Activated T-cell treated with anti-CD3 and anti-CD28 coated beads, Interleukin-2, amount 50 U/mL, for 72 hours (primary cell): Measurements from ENCODE around the gene CDH12. TPM values are rescaled to one million over a fixed set of nuclear protein-coding genes. Genes with fewer than 3 reads are reported as not detected.
"Not testable (repeated sequence)": the region's sequence is repeated elsewhere in the genome, so short reads cannot be mapped to it uniquely, and the experiment has no call there.

Source experiments
- ATAC-seq, 2 donors: fragments of 150-1000 bp; cut with Tn5 transposase; replicated peaks in 1 of 2; 2 replicates each; pipeline ENCODE4 v1.10.0; 2021; ENCODE audit warnings: moderate library complexity in 2 of 2, mild to moderate bottlenecking in 1 of 2
- DNase-seq, 2 donors: peaks; one replicate each; pipeline ENCODE4 v3.0.0; 2021 to 2022; ENCODE audit warnings: mixed read lengths in 1 of 2
- H3K27ac Mint-ChIP-seq: one replicate; pipeline ENCODE4 v1.8.0; 2022; ENCODE audit warnings: mild to moderate bottlenecking, moderate library complexity, mixed read lengths
- H3K27me3 Mint-ChIP-seq: one replicate; pipeline ENCODE4 v1.8.0; 2022; ENCODE audit warnings: low read depth, mixed read lengths
- H3K36me3 Mint-ChIP-seq, 2 donors: one replicate each; pipeline ENCODE4 v1.8.0; 2022; ENCODE audit warnings: mixed read lengths in 2 of 2, mild to moderate bottlenecking in 1 of 2; ENCODE audit not compliant: insufficient read depth in 2 of 2
- H3K4me1 Mint-ChIP-seq: one replicate; pipeline ENCODE4 v1.8.0; 2022; ENCODE audit warnings: low read depth, mixed read lengths
- H3K4me3 Mint-ChIP-seq, 2 donors: one replicate each; pipeline ENCODE4 v1.8.0; 2022; ENCODE audit warnings: mild to moderate bottlenecking in 2 of 2, mixed read lengths in 2 of 2, moderate library complexity in 2 of 2
- H3K9me3 Mint-ChIP-seq, 2 donors: one replicate each; pipeline ENCODE4 v1.8.0; 2022; ENCODE audit warnings: mixed read lengths in 2 of 2
- total RNA-seq, 2 donors: library from RNA; stranded (reverse); gene quantifications; one replicate each; pipeline ENCODE4 v1.2.3, GENCODE V29; 2022

CDH12 gene
- total RNA-seq, 2 donors from 2014 or later, result not detected

DNA sequence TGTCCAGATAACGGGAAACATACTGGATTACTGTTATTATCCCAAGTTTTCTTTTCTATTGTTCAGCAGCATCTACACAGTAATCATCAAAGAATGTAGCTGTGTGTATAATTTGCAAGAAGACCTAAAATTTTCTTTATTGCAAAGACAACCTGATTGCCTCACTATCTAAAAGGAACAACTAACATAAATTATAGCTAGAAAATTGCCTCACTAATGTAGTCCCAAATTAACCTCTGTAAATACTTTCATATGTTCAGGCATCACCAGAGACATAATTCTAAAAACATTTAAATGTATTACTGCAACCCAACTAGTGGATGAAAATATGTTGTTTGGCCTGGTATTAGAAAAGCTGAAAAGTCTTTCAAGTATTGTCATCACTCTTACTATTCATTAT lies 275.4 kb downstream of the CDH12 start:
- ATAC-seq, result no peak
- H3K27me3 Mint-ChIP-seq, result no peaks in the 10 kb centered on the region

DNA sequence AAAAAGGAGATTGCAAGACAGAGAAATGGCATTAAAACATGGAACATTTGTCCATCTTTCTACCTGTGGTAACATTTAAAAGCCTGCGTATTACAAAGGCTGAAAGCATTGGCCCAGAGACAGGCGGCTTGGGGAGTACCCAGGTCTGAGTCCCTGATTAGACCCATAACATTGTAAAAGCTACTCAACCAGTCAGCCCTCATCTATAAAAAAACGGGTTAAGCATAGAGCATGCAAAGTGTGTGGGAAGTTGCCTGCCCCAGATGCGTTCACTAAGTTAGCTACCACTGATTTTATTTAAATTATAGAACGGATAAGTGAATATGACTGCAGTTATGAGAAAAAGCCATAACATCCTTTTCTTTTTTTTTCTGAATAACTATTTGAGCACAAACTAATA lies 276.1 kb downstream of the CDH12 start:
- peaks cover 8 to 10% of the 10 kb centered on the region in 2 donors for H3K9me3 Mint-ChIP-seq
- H3K4me3 Mint-ChIP-seq, result no peak overlapping the region
- H3K27me3 Mint-ChIP-seq, result no peaks in the 10 kb centered on the region
- H3K4me1 Mint-ChIP-seq, result no peaks in the 10 kb centered on the region
- no peaks in the 10 kb centered on the region for H3K36me3 Mint-ChIP-seq
- no peak for ATAC-seq
- H3K27ac Mint-ChIP-seq, result no peak overlapping the region
- no peak for DNase-seq

More for the DNA sequence above, 275.4 kb downstream of the CDH12 start:
- Mint-ChIP-seq H3K27ac (no peak overlapping the region), H3K4me1 (no peaks in the 10 kb centered on the region), H3K36me3 (no peaks in the 10 kb centered on the region), H3K4me3 (no peak overlapping the region), H3K9me3 (peaks cover 8 to 10% of the 10 kb centered on the region in 2 donors)
- no peak for DNase-seq

DNA sequence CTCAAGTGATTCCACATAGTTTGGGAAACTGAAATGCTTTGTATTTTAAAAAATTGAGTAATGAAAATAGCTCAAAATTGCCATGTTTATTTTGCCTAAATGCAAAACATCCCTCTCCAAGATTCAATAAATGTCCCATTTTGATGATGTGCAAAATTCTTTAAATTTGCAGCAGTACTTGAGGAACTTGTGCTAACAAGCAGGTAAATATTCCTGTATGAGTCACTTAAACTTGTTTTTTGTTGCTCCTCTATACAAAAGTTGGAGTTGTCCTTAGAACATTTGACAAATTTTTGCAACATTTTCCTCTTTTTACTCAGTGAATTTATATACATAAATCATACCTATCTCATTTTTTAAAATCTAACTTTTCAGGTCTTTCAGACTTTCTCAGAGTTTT lies 280.2 kb downstream of the CDH12 start:
- DNase-seq (no peak), ATAC-seq (no peak)
- Mint-ChIP-seq H3K36me3 (no peaks in the 10 kb centered on the region), H3K27ac (no peak overlapping the region), H3K9me3 (peaks cover 8% of the 10 kb centered on the region in 2 donors), H3K4me3 (no peak overlapping the region), H3K4me1 (no peaks in the 10 kb centered on the region), H3K27me3 (no peaks in the 10 kb centered on the region)

DNA sequence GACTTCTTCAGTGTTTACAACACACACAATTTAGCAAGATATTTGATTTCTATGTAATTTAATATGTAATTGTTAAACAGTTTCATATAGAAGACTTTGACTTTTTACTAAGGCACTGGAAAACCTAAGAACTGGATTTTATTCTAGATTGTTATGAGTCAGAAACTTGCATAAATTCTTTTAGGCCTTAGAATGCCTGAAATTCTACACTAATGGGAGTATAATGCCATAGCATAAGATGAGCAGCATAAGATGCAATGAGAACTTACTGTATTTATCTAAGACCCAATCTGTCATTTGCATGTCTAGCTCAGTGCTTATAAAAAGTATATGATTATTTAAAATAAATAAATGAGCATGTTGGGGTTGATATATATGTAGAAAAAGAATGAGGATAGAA lies 285.2 kb downstream of the CDH12 start:
- no peak overlapping the region for H3K4me3 Mint-ChIP-seq
- DNase-seq (no peak), ATAC-seq (no peak)
- H3K36me3 Mint-ChIP-seq, result no peaks in the 10 kb centered on the region
- H3K9me3 Mint-ChIP-seq, result peaks cover 2 to 7% of the 10 kb centered on the region in 2 donors
- H3K27me3 Mint-ChIP-seq, result no peaks in the 10 kb centered on the region
- no peaks in the 10 kb centered on the region for H3K4me1 Mint-ChIP-seq
- no peak overlapping the region for H3K27ac Mint-ChIP-seq

DNA sequence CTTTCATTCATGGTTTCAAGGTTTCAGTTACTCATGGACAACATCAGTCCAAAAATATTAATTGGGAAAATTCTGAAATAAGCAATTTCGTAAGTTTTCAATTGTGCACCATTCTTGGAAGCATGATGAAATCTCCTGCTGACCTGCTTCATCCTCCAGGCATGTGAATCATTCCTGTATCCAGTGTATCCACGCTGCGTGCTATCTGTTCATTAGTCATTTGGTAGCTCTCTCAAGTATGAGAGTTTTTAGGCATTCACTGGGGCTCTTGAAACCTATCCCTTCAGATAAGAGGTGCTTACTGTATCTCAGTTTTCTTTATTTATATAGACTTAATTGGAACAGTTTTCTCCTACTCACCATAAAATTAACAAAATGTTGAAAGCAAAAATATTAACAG lies 293.0 kb downstream of the CDH12 start:
- no peak overlapping the region for H3K4me3 Mint-ChIP-seq
- no peaks in the 10 kb centered on the region for H3K4me1 Mint-ChIP-seq
- ATAC-seq (no peak), DNase-seq (no peak)
- H3K27me3 Mint-ChIP-seq, result no peaks in the 10 kb centered on the region
- H3K27ac Mint-ChIP-seq, result no peak overlapping the region
- no peaks in the 10 kb centered on the region for H3K36me3 Mint-ChIP-seq
- peaks cover 2 to 8% of the 10 kb centered on the region in 2 donors for H3K9me3 Mint-ChIP-seq

DNA sequence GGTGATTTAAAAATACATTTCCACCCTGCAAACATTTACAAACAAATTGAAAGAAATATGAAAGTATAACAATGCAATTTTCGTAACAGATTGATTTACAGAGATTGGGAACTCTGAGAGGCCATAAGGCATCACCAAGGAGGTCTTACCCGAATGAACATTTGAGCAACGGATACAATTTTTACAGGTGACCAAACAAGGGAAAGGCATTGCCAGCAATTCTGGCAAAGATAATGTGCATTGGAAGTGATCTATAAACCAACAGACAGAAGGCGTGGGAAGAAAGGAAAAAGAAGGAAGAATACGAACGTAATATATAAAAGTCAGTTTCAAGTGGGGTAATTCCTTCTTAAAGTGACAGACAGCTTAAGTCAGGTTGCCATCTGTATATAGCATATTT lies 295.9 kb downstream of the CDH12 start:
- DNase-seq, result no peak
- no peak for ATAC-seq
- no peak overlapping the region for H3K4me3 Mint-ChIP-seq
- H3K9me3 Mint-ChIP-seq, result peaks cover 2 to 5% of the 10 kb centered on the region in 2 donors
- peaks cover 0 to 1% of the 10 kb centered on the region in 2 donors for H3K36me3 Mint-ChIP-seq
- no peak overlapping the region for H3K27ac Mint-ChIP-seq
- no peaks in the 10 kb centered on the region for H3K4me1 Mint-ChIP-seq
- no peaks in the 10 kb centered on the region for H3K27me3 Mint-ChIP-seq

DNA sequence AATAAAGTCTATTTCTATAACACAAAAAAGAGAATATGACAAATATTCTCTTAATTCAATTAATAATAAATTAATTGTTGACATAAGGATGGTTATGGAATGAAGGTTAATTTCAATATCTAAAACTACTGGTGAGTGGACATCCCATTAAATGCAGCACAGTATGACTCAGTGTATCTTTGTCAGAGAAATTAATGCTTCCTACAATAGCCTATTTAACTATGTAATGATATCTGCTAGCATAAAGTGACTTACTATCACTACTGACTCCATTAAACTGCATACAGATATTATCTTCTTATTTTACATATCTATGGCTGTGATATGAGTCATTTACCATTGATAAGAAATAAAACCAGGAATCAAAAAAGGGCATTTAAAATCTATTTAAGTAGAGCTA lies 298.7 kb downstream of the CDH12 start:
- Mint-ChIP-seq H3K27ac (no peak overlapping the region), H3K36me3 (peaks cover 1 to 3% of the 10 kb centered on the region in 2 donors), H3K4me1 (no peaks in the 10 kb centered on the region), H3K4me3 (no peak overlapping the region), H3K9me3 (peaks cover 2 to 15% of the 10 kb centered on the region in 2 donors), H3K27me3 (no peaks in the 10 kb centered on the region)
- DNase-seq, result no peak
- no peak for ATAC-seq

DNA sequence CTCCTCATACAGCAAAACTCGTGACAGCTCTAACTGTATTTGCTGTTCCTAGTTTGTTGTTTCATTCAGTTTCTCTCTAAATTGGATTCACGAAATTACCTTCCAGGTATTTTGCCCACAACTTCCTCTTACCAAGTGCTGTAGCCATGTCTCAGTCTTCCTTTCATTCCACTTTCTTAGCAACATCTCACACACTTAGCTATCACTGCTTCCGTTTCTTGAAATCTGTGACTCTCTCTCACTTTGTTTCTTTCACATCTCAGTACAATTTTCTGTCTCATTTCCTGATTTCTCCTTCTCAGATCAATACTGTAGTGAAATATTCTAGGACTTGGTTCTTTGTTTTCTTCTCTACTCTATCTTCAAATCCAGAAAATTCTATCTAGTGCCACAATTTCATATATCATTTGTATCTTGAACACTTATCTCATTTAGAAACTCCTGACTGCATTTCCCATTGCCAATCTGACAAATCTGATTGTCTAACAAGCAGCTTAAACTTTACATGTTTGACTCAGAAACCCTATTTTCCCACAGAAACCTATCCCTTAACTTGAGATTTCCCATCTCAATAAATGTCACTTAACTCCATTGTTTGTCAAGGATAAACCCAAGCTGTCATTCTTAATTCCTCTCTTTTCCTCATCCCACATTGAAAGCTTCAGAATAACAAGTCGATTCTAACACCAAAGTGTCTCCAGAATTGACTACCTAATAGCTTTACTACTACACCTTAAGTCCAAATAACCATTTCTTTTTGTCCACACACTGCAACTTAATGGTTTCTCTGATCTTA lies 303.1 kb downstream of the CDH12 start:
- no peak overlapping the region for H3K4me3 Mint-ChIP-seq
- no peaks in the 10 kb centered on the region for H3K27me3 Mint-ChIP-seq
- H3K36me3 Mint-ChIP-seq, result peaks cover 1 to 3% of the 10 kb centered on the region in 2 donors
- no peak overlapping the region for H3K27ac Mint-ChIP-seq
- no peaks in the 10 kb centered on the region for H3K4me1 Mint-ChIP-seq
- DNase-seq, result no peak
- peaks cover 1 to 12% of the 10 kb centered on the region in 2 donors for H3K9me3 Mint-ChIP-seq
- ATAC-seq, result no peak

DNA sequence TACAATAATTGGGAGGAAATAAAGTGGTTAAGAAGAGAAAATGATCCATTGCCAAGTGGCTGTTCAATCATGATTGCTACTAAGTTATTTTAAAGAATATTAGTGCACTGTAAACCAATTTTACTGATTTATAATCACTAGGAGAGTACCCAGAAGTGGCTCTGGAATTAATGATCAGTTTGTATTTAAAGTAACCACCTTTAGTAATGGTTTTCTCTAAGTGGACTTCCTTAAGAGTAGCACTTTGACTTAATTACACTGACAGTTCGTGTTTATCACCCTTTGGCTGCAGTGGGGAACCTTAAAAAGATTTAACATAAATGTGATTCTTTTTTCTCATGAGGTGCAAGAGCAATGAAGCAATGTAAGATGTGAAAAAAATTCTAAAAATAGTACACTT lies 310.8 kb downstream of the CDH12 start:
- no peak for ATAC-seq
- Mint-ChIP-seq H3K4me3 (no peak overlapping the region), H3K4me1 (no peaks in the 10 kb centered on the region), H3K27me3 (no peaks in the 10 kb centered on the region), H3K9me3 (peaks cover 3 to 6% of the 10 kb centered on the region in 2 donors), H3K36me3 (no peaks in the 10 kb centered on the region), H3K27ac (no peak overlapping the region)
- DNase-seq, result no peak

DNA sequence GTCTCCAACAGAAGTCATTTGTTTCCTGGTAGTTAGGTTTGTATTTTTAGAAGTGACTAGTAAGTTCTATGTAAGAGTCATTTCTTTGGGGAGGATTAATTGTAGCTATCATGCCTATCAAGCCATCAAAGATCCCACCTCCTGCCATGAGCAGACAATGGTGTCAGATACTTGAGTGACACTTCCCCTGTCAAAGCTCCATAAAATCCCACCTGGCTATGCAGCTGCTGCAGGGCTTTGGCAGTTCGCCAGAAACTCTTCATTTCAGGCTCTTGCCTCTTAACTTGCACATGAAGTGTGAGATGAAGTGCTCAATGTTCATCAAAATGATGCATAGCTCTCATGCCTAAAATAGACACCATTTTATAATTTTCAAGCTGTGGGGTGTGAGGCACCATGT lies 312.1 kb downstream of the CDH12 start:
- no peaks in the 10 kb centered on the region for H3K36me3 Mint-ChIP-seq
- no peak overlapping the region for H3K4me3 Mint-ChIP-seq
- H3K27ac Mint-ChIP-seq, result no peak overlapping the region
- H3K4me1 Mint-ChIP-seq, result no peaks in the 10 kb centered on the region
- DNase-seq (no peak), ATAC-seq (no peak)
- no peaks in the 10 kb centered on the region for H3K27me3 Mint-ChIP-seq
- H3K9me3 Mint-ChIP-seq, result peaks cover 3 to 10% of the 10 kb centered on the region in 2 donors

DNA sequence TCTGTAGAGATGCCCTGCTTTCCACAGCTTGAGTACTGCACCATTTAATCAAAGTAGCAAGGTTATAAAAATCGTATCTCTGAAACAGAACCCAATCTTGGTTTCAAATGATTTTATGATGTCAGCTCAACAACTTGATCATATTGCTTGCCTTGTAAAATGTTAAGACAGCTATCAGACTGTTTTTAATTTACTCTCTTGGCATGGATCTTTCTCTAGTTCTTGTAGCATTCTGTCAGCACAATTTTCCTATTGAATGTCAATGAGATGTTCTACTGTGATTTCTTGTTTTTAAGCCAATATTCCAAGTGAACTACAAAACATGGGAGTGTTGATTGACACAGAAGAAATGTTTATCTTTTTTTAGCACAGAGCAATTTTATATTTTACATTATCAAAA lies 313.4 kb downstream of the CDH12 start:
- no peaks in the 10 kb centered on the region for H3K36me3 Mint-ChIP-seq
- no peak overlapping the region for H3K4me3 Mint-ChIP-seq
- no peak overlapping the region for H3K27ac Mint-ChIP-seq
- no peaks in the 10 kb centered on the region for H3K27me3 Mint-ChIP-seq
- no peaks in the 10 kb centered on the region for H3K4me1 Mint-ChIP-seq
- ATAC-seq (no peak), DNase-seq (no peak)
- H3K9me3 Mint-ChIP-seq, result peaks cover 3 to 10% of the 10 kb centered on the region in 2 donors

DNA sequence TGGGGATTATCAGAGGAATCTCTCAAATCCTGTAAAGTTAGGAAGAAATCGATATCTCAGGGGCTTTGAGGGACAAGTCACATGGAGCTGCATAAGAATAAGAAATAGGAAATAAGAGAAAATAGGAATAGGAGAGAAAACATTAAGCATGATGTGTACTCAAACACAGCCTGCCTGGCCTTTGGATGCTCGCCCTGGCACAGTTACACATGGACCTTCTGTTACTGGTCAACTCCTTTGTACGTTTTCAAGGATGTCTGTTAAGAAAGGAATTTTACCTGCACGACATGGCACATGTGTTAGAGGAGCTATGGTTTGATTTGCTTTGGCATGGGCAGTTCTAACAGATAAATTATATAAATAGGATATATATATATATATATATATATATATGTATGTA lies 321.2 kb downstream of the CDH12 start:
- Mint-ChIP-seq H3K36me3 (no peaks in the 10 kb centered on the region), H3K9me3 (peaks cover 2 to 5% of the 10 kb centered on the region in 2 donors), H3K4me1 (no peaks in the 10 kb centered on the region), H3K27me3 (no peaks in the 10 kb centered on the region), H3K4me3 (no peak overlapping the region), H3K27ac (no peak overlapping the region)
- ATAC-seq (no peak), DNase-seq (no peak)

DNA sequence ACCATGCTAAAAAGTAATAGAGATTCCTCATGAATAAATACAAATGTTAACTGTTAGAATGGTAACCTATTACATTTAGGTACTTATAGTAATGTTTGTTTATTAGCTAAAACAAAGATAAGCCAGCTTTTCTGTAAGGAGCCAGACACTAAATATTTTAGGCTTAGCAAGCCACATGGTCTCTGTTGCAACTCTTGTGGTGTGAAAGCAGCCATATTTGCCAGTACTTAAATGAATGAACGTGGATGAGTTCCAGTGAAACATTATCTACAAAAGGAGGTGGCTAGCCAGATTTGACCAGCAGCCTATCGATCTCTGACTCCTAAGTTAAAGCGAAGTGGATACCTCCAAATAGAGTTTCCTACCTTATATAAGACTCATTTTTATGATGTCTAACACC lies 331.6 kb downstream of the CDH12 start:
- ATAC-seq, result no peak

DNA sequence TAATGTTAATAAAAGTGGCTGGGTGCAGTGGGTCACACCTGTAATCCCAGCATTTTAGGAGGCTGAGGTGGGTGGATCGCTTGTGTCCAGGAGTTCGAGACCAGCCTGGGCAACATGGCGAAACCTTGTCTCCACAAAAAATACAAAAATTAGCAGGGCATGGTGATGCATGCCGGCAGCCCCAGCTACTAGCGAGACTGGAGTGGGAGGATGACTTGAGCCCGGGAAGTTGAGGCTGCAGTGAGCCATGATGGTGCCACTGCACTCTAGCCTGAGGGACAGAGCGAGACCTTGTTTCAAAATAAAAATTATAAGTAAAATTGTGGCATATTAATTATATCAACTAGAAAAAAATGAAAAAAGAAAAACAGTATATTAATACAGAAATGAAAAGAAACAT lies 336.6 kb downstream of the CDH12 start:
- not testable (repeated sequence) for H3K9me3 Mint-ChIP-seq, H3K36me3 Mint-ChIP-seq, H3K4me1 Mint-ChIP-seq, DNase-seq, H3K27me3 Mint-ChIP-seq, H3K4me3 Mint-ChIP-seq, ATAC-seq, H3K27ac Mint-ChIP-seq

More for the DNA sequence above, 331.6 kb downstream of the CDH12 start:
- H3K9me3 Mint-ChIP-seq, result peaks cover 12 to 14% of the 10 kb centered on the region in 2 donors
- no peak for DNase-seq
- no peak overlapping the region for H3K4me3 Mint-ChIP-seq
- H3K27me3 Mint-ChIP-seq, result no peaks in the 10 kb centered on the region
- H3K4me1 Mint-ChIP-seq, result no peaks in the 10 kb centered on the region
- peaks cover 2% of the 10 kb centered on the region in 2 donors for H3K36me3 Mint-ChIP-seq
- no peak overlapping the region for H3K27ac Mint-ChIP-seq
